ENCODE measurements around the gene C1QC.

C1QC gene

GRCh38 chr1:22643381-22643780 is at the start of gene C1QC:
C1QC (plus strand) TSS chr1:22643633; CDS start chr1:22644024, 391 bp downstream.
- no peak for DNase-seq

GRCh38 chr1:22594396-22594795 is 49.0 kb upstream of the C1QC start:
- no peak for DNase-seq

- no peak for DNase-seq
Observed at GRCh38 chr1:22595108-22595507, 48.3 kb upstream of the C1QC start.

GRCh38 chr1:22597301-22597965 is 46.0 kb upstream of the C1QC start:
- DNase-seq, result no peak

- no peak for DNase-seq
Observed at GRCh38 chr1:22597996-22598395, 45.4 kb upstream of the C1QC start.

- no peak for DNase-seq
Observed at GRCh38 chr1:22598736-22599135, 44.7 kb upstream of the C1QC start.

- no peak for DNase-seq
Observed at GRCh38 chr1:22600071-22600816, 43.2 kb upstream of the C1QC start.

- DNase-seq, result no peak
Observed at GRCh38 chr1:22600817-22601605, 42.4 kb upstream of the C1QC start.

GRCh38 chr1:22601610-22602009 is 41.8 kb upstream of the C1QC start:
- DNase-seq, result no peak

- no peak for DNase-seq
Observed at GRCh38 chr1:22602060-22602740, 41.2 kb upstream of the C1QC start.

- no peak for DNase-seq
Observed at GRCh38 chr1:22606161-22606560, 37.3 kb upstream of the C1QC start.

- no peak for DNase-seq
Observed at GRCh38 chr1:22607154-22607553, 36.3 kb upstream of the C1QC start.

- no peak for DNase-seq
Observed at GRCh38 chr1:22608361-22608760, 35.1 kb upstream of the C1QC start.

GRCh38 chr1:22609291-22609690 is 34.1 kb upstream of the C1QC start:
- no peak for DNase-seq

- peak; percentile 38 for DNase-seq
Observed at GRCh38 chr1:22611530-22611947, 31.9 kb upstream of the C1QC start.

- DNase-seq, result no peak
Observed at GRCh38 chr1:22612671-22613571, 30.5 kb upstream of the C1QC start.

- DNase-seq, result no peak
Observed at GRCh38 chr1:22613572-22613918, 29.9 kb upstream of the C1QC start.

GRCh38 chr1:22613951-22614350 is 29.5 kb upstream of the C1QC start:
- DNase-seq, result no peak

GRCh38 chr1:22615886-22616285 is 27.5 kb upstream of the C1QC start:
- DNase-seq, result no peak

GRCh38 chr1:22616571-22616970 is 26.9 kb upstream of the C1QC start:
- DNase-seq, result no peak

GRCh38 chr1:22618056-22618455 is 25.4 kb upstream of the C1QC start:
- DNase-seq, result no peak

GRCh38 chr1:22619252-22619651 is 24.2 kb upstream of the C1QC start:
- no peak for DNase-seq
